ENCODE measurements around the gene TSC22D3. TPM values are rescaled to one million over a fixed set of nuclear protein-coding genes. Genes with fewer than 3 reads are reported as not detected.

Gene TSC22D3
- total RNA-seq, 6 donors from 2014 or later: 309 to 1,061 (median 406) TPM

DNA sequence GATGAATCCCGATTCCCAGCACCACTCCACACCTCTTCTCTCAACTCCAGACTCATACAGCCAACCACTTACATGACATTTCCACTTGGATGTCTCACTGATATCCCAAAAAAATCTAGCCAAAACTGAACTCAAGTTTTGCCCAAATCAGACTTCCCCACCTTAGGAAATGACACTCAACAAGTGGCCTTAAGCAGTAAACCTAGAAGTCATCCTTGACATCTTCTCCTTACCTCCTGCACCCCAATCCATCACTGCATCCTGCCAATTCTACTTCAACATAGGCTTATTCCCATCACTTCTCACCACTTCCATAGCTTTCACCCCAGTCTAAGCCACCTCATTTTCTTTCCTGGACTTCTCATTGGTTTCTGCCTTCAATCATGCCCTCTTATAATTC is 108.2 kb downstream of the TSC22D3 start:
- 72 to 75% methylated on average over 1 of the region's 1 CpG for WGBS, 2 donors
- ATAC-seq (ENCODE audit: low FRiP score in 2 of 2) (no peak), DNase-seq (no peak)
- no peaks in the 10 kb centered on the region for H3K27me3 ChIP-seq
- H3K36me3 ChIP-seq: peaks cover 0 to 4% (median 0%) of the 10 kb centered on the region in 4 donors
- TF ChIP-seq EP300 (IDR thresholded peaks at IDR 0.05) (no peak), POLR2A (IDR thresholded peaks at IDR 0.05) (no peak), POLR2AphosphoS5 (IDR thresholded peaks at IDR 0.05) (no peak)
- TF ChIP-seq, protein P1, sequence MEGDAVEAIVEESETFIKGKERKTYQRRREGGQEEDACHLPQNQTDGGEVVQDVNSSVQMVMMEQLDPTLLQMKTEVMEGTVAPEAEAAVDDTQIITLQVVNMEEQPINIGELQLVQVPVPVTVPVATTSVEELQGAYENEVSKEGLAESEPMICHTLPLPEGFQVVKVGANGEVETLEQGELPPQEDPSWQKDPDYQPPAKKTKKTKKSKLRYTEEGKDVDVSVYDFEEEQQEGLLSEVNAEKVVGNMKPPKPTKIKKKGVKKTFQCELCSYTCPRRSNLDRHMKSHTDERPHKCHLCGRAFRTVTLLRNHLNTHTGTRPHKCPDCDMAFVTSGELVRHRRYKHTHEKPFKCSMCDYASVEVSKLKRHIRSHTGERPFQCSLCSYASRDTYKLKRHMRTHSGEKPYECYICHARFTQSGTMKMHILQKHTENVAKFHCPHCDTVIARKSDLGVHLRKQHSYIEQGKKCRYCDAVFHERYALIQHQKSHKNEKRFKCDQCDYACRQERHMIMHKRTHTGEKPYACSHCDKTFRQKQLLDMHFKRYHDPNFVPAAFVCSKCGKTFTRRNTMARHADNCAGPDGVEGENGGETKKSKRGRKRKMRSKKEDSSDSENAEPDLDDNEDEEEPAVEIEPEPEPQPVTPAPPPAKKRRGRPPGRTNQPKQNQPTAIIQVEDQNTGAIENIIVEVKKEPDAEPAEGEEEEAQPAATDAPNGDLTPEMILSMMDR (IDR thresholded peaks at IDR 0.05): no peak
- peaks cover 0 to 7% (median 2%) of the 10 kb centered on the region in 4 donors for H3K4me1 ChIP-seq
- no peak overlapping the region for H3K27ac ChIP-seq
- no peak overlapping the region for H3K4me3 ChIP-seq
- no peaks in the 10 kb centered on the region for H3K9me3 ChIP-seq

DNA sequence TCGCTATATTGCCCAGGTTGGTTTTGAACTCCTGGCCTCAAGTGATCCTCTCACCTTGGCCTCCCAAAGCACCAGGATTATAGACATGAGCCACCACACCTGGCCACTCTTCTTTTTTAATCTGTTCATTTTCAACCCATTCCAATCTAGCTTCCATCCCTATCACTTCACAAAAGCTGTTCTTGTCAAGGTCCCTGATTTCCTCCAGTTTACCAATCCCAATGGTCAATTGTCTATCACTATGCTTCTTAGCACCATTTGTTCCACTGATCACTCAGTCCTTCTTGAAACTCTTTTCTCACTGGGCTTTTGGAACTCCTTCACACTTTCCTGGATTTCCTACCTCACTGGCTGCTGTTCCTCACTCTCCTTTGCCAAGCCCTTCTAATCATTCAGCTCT is 108.7 kb downstream of the TSC22D3 start:
- H3K27ac ChIP-seq: no peak overlapping the region
- H3K4me3 ChIP-seq: no peak overlapping the region
- peaks cover 0 to 7% (median 2%) of the 10 kb centered on the region in 4 donors for H3K4me1 ChIP-seq
- 87 to 100% methylated on average over 1 of the region's 1 CpG for WGBS, 2 donors
- DNase-seq (no peak), ATAC-seq (ENCODE audit: low FRiP score in 2 of 2) (no peak)
- TF ChIP-seq POLR2AphosphoS5 (IDR thresholded peaks at IDR 0.05) (no peak), EP300 (IDR thresholded peaks at IDR 0.05) (no peak), POLR2A (IDR thresholded peaks at IDR 0.05) (no peak)
- TF ChIP-seq, protein P1 (IDR thresholded peaks at IDR 0.05): no peak
- peaks cover 0 to 4% (median 0%) of the 10 kb centered on the region in 4 donors for H3K36me3 ChIP-seq
- H3K27me3 ChIP-seq: no peaks in the 10 kb centered on the region
- no peaks in the 10 kb centered on the region for H3K9me3 ChIP-seq

Other genes starting within 250 kb of the TSC22D3 start
- gene PRPS1, start 147.3 kb downstream of the TSC22D3 start, total RNA-seq: 10 to 100 TPM; 10.5 to 32.7 (median 24.6) TPM
- 1 to 10 TPM in 1 of 6 donors, under 1 TPM in 2, not detected in 3; 0.13 to 2.0 (median 0.33) TPM for gene NCBP2L, start 1.9 kb upstream of the TSC22D3 start, total RNA-seq
- gene MID2, start 50.1 kb upstream of the TSC22D3 start, total RNA-seq: 10 to 100 TPM; 12.7 to 21.2 (median 17.1) TPM
- not detected for gene TEX13B, start 206.6 kb upstream of the TSC22D3 start, total RNA-seq

All from upper lobe of left lung (tissue), 6 donors.